H9 (cell line): ENCODE measurements around the gene CABLES1. TPM values are rescaled to one million over a fixed set of nuclear protein-coding genes. Genes with fewer than 3 reads are reported as not detected.

ENCODE experiments used
- DNase-seq: peaks from one replicate; pipeline ENCODE4 v3.0.0-alpha.2; 2017
- H2AFZ ChIP-seq: one replicate; pipeline ENCODE4 v1.6.1; 2013; ENCODE audit warnings: mild to moderate bottlenecking, low read length, control low read depth, moderate library complexity
- H2AK5ac ChIP-seq: 2 replicates; pipeline ENCODE4 v1.6.1; 2013; ENCODE audit warnings: low read length, control low read depth, mixed read lengths; ENCODE audit not compliant: insufficient read length
- H2BK120ac ChIP-seq: one replicate; pipeline ENCODE4 v1.6.1; 2013; ENCODE audit warnings: low read depth, mild to moderate bottlenecking, low read length, control low read depth, inconsistent platforms; ENCODE audit not compliant: poor library complexity, severe bottlenecking
- H2BK12ac ChIP-seq: 2 replicates; pipeline ENCODE4 v1.6.1; 2013; ENCODE audit warnings: low read length, control low read depth, mixed read lengths, low read depth; ENCODE audit not compliant: insufficient read length
- H2BK15ac ChIP-seq: 2 replicates; pipeline ENCODE4 v1.6.1; 2013; ENCODE audit warnings: low read depth, low read length, control low read depth
- H2BK20ac ChIP-seq: one replicate; pipeline ENCODE4 v1.6.1; 2013; ENCODE audit warnings: low read depth, mild to moderate bottlenecking, low read length, control low read depth, inconsistent platforms; ENCODE audit not compliant: poor library complexity, severe bottlenecking
- H2BK5ac ChIP-seq: 2 replicates; pipeline ENCODE4 v1.6.1; 2013; ENCODE audit warnings: low read length, control low read depth, mixed read lengths; ENCODE audit not compliant: insufficient read length
- H3K14ac ChIP-seq: 2 replicates; pipeline ENCODE4 v1.6.1; 2013; ENCODE audit warnings: low read length, control low read depth; ENCODE audit not compliant: insufficient read depth
- H3K18ac ChIP-seq: 2 replicates; pipeline ENCODE4 v1.6.1; 2013; ENCODE audit warnings: low read depth, mild to moderate bottlenecking, mixed read lengths, low read length, control low read depth; ENCODE audit not compliant: insufficient read length
- H3K23ac ChIP-seq: 2 replicates; pipeline ENCODE4 v1.6.1; 2013; ENCODE audit warnings: low read length, control low read depth, mixed read lengths, low read depth; ENCODE audit not compliant: insufficient read length
- H3K23me2 ChIP-seq: 2 replicates; pipeline ENCODE4 v1.6.1; 2013; ENCODE audit warnings: low read depth, mild to moderate bottlenecking, mixed read lengths, low read length, control low read depth; ENCODE audit not compliant: insufficient read length, poor library complexity, severe bottlenecking
- H3K27ac ChIP-seq: 2 replicates; pipeline ENCODE4 v1.5.1; 2013; ENCODE audit warnings: low read length, control low read depth, mixed read lengths, low read depth; ENCODE audit not compliant: insufficient read length
- H3K27me3 ChIP-seq: 2 replicates; pipeline ENCODE4 v1.6.1; 2013; ENCODE audit warnings: low read length, control low read depth, inconsistent platforms; ENCODE audit not compliant: insufficient read depth
- H3K4ac ChIP-seq: 2 replicates; pipeline ENCODE4 v1.6.1; 2013; ENCODE audit warnings: low read depth, mild to moderate bottlenecking, control low read depth, inconsistent platforms, low read length, moderate library complexity
- H3K4me1 ChIP-seq: 2 replicates; pipeline ENCODE4 v1.6.1; 2013; ENCODE audit warnings: low read length, control low read depth, inconsistent platforms; ENCODE audit not compliant: insufficient read depth
- H3K4me2 ChIP-seq: 2 replicates; pipeline ENCODE4 v1.6.1; 2013; ENCODE audit warnings: low read length, control low read depth, mixed read lengths; ENCODE audit not compliant: insufficient read length, insufficient read depth
- H3K56ac ChIP-seq: 2 replicates; pipeline ENCODE4 v1.6.1; 2013; ENCODE audit warnings: low read depth, mild to moderate bottlenecking, mixed read lengths, low read length, control low read depth; ENCODE audit not compliant: insufficient read length
- H3K79me1 ChIP-seq: 2 replicates; pipeline ENCODE4 v1.6.1; 2013; ENCODE audit warnings: low read depth, mild to moderate bottlenecking, moderate library complexity, low read length, control low read depth, inconsistent platforms; ENCODE audit not compliant: insufficient read depth, poor library complexity, severe bottlenecking
- H3K79me2 ChIP-seq: 2 replicates; pipeline ENCODE4 v1.6.1; 2013; ENCODE audit warnings: low read length, control low read depth, inconsistent platforms; ENCODE audit not compliant: insufficient read depth
- H3K9ac ChIP-seq: 2 replicates; pipeline ENCODE4 v1.6.1; 2013; ENCODE audit warnings: low read length, control low read depth, mixed read lengths; ENCODE audit not compliant: insufficient read length; ENCODE audit errors: extremely low read depth
- H3K9me3 ChIP-seq: one replicate; pipeline ENCODE4 v1.6.1; 2013; ENCODE audit warnings: low read depth, low read length, inconsistent platforms; ENCODE audit not compliant: control insufficient read depth
- H3T11ph ChIP-seq: one replicate; pipeline ENCODE4 v1.6.1; 2013; ENCODE audit warnings: mild to moderate bottlenecking, low read length, control low read depth, inconsistent platforms
- H4K20me1 ChIP-seq: one replicate; pipeline ENCODE4 v1.6.1; 2013; ENCODE audit not compliant: control insufficient read depth, insufficient read length, insufficient read depth
- H4K5ac ChIP-seq: 2 replicates; pipeline ENCODE4 v1.6.1; 2013; ENCODE audit warnings: low read depth, mild to moderate bottlenecking, mixed read lengths, low read length, control low read depth; ENCODE audit not compliant: insufficient read length
- H4K8ac ChIP-seq: replicated peaks from 2 replicates; pipeline ENCODE4 v1.6.1; 2013; ENCODE audit warnings: low read length, control low read depth, mixed read lengths, low read depth; ENCODE audit not compliant: insufficient read length
- H4K91ac ChIP-seq: 2 replicates; pipeline ENCODE4 v1.6.1; 2013; ENCODE audit warnings: low read depth, mild to moderate bottlenecking, moderate library complexity, mixed read lengths, low read length, control low read depth; ENCODE audit not compliant: insufficient read length
- H3K27ac Mint-ChIP-seq, 3 experiments: 2 replicates in 2 of 3; 3 replicates in 1 of 3; pipeline ENCODE4 v1.8.0; 2020 to 2021; ENCODE audit warnings: mixed read lengths in 3 of 3, mild to moderate bottlenecking in 1 of 3, moderate library complexity in 1 of 3
- H3K27me3 Mint-ChIP-seq: 2 replicates; pipeline ENCODE4 v1.8.0; 2021; ENCODE audit warnings: low read depth, mild to moderate bottlenecking, moderate library complexity, mixed read lengths
- H3K36me3 Mint-ChIP-seq, 3 experiments: 2 replicates in 2 of 3; 3 replicates in 1 of 3; pipeline ENCODE4 v1.8.0; 2020 to 2021; ENCODE audit warnings: low read depth in 3 of 3, mixed read lengths in 3 of 3; ENCODE audit not compliant: insufficient read depth in 1 of 3
- H3K4me1 Mint-ChIP-seq, 2 experiments: 2 replicates each; pipeline ENCODE4 v1.8.0; 2020; ENCODE audit warnings: mixed read lengths in 2 of 2
- H3K4me3 Mint-ChIP-seq, 2 experiments: 2 replicates in 1 of 2; 3 replicates in 1 of 2; pipeline ENCODE4 v1.8.0; 2020 to 2021; ENCODE audit warnings: mild to moderate bottlenecking in 2 of 2, mixed read lengths in 2 of 2, moderate library complexity in 1 of 2
- H3K9me3 Mint-ChIP-seq, 2 experiments: 2 replicates in 1 of 2; 3 replicates in 1 of 2; pipeline ENCODE4 v1.8.0; 2020; ENCODE audit warnings: mild to moderate bottlenecking in 2 of 2, mixed read lengths in 2 of 2, moderate library complexity in 1 of 2
- WGBS: extraction: QIAGEN DNeasy Blood & Tissue Kit; methylation state at CpG from one replicate; pipeline ENCODE4 v1.1.7; 2013; ENCODE audit warnings: missing lambda C conversion rate, low lambda C conversion rate, mixed read lengths; ENCODE audit not compliant: insufficient read length; ENCODE audit errors: extremely low coverage; 5-methylcytosine and 5-hydroxymethylcytosine counted together
- total RNA-seq: library from RNA; stranded (reverse); gene quantifications from 2 replicates; pipeline ENCODE4 v1.2.1, GENCODE V29; 2021
- TF ChIP-seq, protein P1 (sequence below): fragments of 200-600 bp; sonication (generic); conservative IDR thresholded peaks from 3 replicates; pipeline ENCODE4 v1.8.0; 2021; ENCODE audit warnings: antibody characterized with exemption, mild to moderate bottlenecking

The CABLES1 gene
- total RNA-seq, 1 experiment from 2014 or later, result 27.1 TPM

DNA sequence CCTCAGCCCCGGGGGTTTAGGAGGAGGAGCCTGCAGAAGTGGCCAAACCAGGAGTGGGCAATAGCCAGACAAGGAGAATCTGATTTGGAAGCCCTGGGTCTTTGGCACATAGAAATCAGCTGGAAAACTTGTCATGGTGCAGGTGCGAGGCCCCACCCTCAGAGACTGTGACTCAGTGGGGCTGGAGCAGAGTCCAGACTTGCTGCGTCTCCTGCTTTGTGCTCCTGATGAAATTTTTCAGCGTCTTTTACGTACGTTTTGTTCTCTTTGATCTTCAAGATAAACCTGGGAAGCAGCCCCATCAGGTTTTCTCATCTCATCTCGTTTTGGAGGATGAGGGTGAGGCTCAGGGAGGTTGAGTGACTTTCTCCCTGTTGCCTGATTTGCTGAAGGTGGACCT is 114.1 kb downstream of the CABLES1 start:
- Histone ChIP-seq H2AK5ac (no peak overlapping the region), H3K18ac (no peak overlapping the region), H4K5ac (no peak overlapping the region), H3K4ac (no peak overlapping the region), H3K23me2 (no peaks in the 10 kb centered on the region), H4K91ac (no peak overlapping the region), H2AFZ (no peak overlapping the region), H3K9ac (no peak overlapping the region), H2BK120ac (no peak overlapping the region), H3K56ac (no peak overlapping the region), H3K23ac (no peak overlapping the region), H4K20me1 (no peaks in the 10 kb centered on the region), H3K4me2 (no peak overlapping the region), H4K8ac (no peak overlapping the region), H3K14ac (no peak overlapping the region), H3K79me2 (no peaks in the 10 kb centered on the region), H2BK20ac (no peak overlapping the region), H2BK15ac (no peak overlapping the region), H3K9me3 (no peaks in the 10 kb centered on the region), H3K27me3 (no peaks in the 10 kb centered on the region), H3K4me1 (no peaks in the 10 kb centered on the region), H2BK5ac (no peak overlapping the region), H3K27ac (no peak overlapping the region), H3K79me1 (no peaks in the 10 kb centered on the region), H3T11ph (no peak overlapping the region), H2BK12ac (no peak overlapping the region)
- no peak overlapping the region for H3K4me3 Mint-ChIP-seq
- H3K27me3 Mint-ChIP-seq, result no peaks in the 10 kb centered on the region
- peaks cover 52 to 87% (median 72%) of the 10 kb centered on the region in 3 experiments for H3K36me3 Mint-ChIP-seq
- peak overlapping the region in 2 of 3 experiments; percentile 68 to 73; a peak in 1 of 7 replicates for H3K27ac Mint-ChIP-seq
- WGBS, result no CpG with 5 or more reads among the region's 7 CpGs
- TF ChIP-seq, protein P1, sequence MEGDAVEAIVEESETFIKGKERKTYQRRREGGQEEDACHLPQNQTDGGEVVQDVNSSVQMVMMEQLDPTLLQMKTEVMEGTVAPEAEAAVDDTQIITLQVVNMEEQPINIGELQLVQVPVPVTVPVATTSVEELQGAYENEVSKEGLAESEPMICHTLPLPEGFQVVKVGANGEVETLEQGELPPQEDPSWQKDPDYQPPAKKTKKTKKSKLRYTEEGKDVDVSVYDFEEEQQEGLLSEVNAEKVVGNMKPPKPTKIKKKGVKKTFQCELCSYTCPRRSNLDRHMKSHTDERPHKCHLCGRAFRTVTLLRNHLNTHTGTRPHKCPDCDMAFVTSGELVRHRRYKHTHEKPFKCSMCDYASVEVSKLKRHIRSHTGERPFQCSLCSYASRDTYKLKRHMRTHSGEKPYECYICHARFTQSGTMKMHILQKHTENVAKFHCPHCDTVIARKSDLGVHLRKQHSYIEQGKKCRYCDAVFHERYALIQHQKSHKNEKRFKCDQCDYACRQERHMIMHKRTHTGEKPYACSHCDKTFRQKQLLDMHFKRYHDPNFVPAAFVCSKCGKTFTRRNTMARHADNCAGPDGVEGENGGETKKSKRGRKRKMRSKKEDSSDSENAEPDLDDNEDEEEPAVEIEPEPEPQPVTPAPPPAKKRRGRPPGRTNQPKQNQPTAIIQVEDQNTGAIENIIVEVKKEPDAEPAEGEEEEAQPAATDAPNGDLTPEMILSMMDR, result no peak
- peaks cover 13 to 14% of the 10 kb centered on the region in 2 experiments for H3K4me1 Mint-ChIP-seq
- peaks cover 13 to 15% of the 10 kb centered on the region in 2 experiments for H3K9me3 Mint-ChIP-seq
- DNase-seq, result no peak
